ENCODE measurements around the gene FAM184A. TPM values are rescaled to one million over a fixed set of nuclear protein-coding genes. Genes with fewer than 3 reads are reported as not detected.

The FAM184A gene
- total and polyA plus RNA-seq, 10 of the 15 experiments (the other 5 are each of a cell fraction or from before 2014, with no cell fraction given), result 0.15 to 0.23 TPM; not detected in 8

GRCh38 chr6:119024111-119024510, 54.4 kb downstream of the FAM184A start:
- no peak for FAIRE-seq
- Histone ChIP-seq H3K27ac (ENCODE audit: control insufficient read depth, insufficient read depth) (no peak overlapping the region), H3K9ac (ENCODE audit: control insufficient read depth, insufficient read depth, low read length) (no peak overlapping the region), H3K4me1 (ENCODE audit: control insufficient read depth, insufficient read depth, low read length) (no peaks in the 10 kb centered on the region), H3K36me3 (ENCODE audit: control insufficient read depth in 2 of 2, insufficient read depth in 2 of 2, low read length in 1 of 2) (no peaks in the 10 kb centered on the region), H2AFZ (ENCODE audit: control insufficient read depth, low read depth, low read length) (no peak overlapping the region), H3K4me3 (no peak overlapping the region), H3K27me3 (replicated peaks in 1 of 2; ENCODE audit: control insufficient read depth in 2 of 2, insufficient read depth in 2 of 2, low read length in 1 of 2) (no peaks in the 10 kb centered on the region), H3K79me2 (ENCODE audit: control insufficient read depth, insufficient read depth, low read length) (no peaks in the 10 kb centered on the region), H3K4me2 (ENCODE audit: control insufficient read depth, insufficient read depth) (no peak overlapping the region), H4K20me1 (ENCODE audit: control insufficient read depth, insufficient read depth) (no peaks in the 10 kb centered on the region), H3K9me3 (replicated peaks; ENCODE audit: control insufficient read depth, insufficient read depth, low read length) (no peaks in the 10 kb centered on the region)
- WGBS (ENCODE audit: insufficient coverage, insufficient replicate concordance, low lambda C conversion rate, missing lambda C conversion rate), result 40% methylated on average over 6 of the region's 6 CpGs
- RAD21 ChIA-PET (ENCODE audit: unreplicated experiment), result interaction anchor here (0.7 kb wide), 1 partner anchor 108 kb away, joined by 7 read pairs; no protein-coding TSS in a partner anchor
- intact Hi-C loops (cut with micrococcal nuclease; ENCODE audit: unreplicated experiment) (no loop called here), in situ Hi-C loops (cut with MboI) (no loop called here)
- DNase-seq (ENCODE audit: low read depth, low spot score), result no peak
- SMC1A ChIA-PET (ENCODE audit: uncharacterized antibody, unreplicated experiment), result interaction anchor here (0.6 to 2.4 kb wide), 4 partner anchors 11 to 138 kb away, joined by 3 to 6 read pairs (median 3); no protein-coding TSS in a partner anchor
- ATAC-seq, result no peak
- no peak for TF ChIP-seq SUPT20H (IDR thresholded peaks at IDR 0.05; ENCODE audit: borderline replicate concordance, control insufficient read depth, low read depth, low read length)
- no peak for TF ChIP-seq NFXL1 (IDR thresholded peaks at IDR 0.05; ENCODE audit: borderline replicate concordance)
- no peak for TF ChIP-seq ASH2L (IDR thresholded peaks at IDR 0.05; ENCODE audit: borderline replicate concordance, low read depth)
- TF ChIP-seq TCF7 (IDR thresholded peaks at IDR 0.05; ENCODE audit: borderline replicate concordance), result no peak
- no peak for TF ChIP-seq KDM1A (IDR thresholded peaks at IDR 0.05; ENCODE audit: borderline replicate concordance)
- TF ChIP-seq, protein P1, sequence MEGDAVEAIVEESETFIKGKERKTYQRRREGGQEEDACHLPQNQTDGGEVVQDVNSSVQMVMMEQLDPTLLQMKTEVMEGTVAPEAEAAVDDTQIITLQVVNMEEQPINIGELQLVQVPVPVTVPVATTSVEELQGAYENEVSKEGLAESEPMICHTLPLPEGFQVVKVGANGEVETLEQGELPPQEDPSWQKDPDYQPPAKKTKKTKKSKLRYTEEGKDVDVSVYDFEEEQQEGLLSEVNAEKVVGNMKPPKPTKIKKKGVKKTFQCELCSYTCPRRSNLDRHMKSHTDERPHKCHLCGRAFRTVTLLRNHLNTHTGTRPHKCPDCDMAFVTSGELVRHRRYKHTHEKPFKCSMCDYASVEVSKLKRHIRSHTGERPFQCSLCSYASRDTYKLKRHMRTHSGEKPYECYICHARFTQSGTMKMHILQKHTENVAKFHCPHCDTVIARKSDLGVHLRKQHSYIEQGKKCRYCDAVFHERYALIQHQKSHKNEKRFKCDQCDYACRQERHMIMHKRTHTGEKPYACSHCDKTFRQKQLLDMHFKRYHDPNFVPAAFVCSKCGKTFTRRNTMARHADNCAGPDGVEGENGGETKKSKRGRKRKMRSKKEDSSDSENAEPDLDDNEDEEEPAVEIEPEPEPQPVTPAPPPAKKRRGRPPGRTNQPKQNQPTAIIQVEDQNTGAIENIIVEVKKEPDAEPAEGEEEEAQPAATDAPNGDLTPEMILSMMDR (IDR thresholded peaks at IDR 0.05 in 2 of 3, conservative IDR thresholded peaks at IDR 0.05 in 1 of 3; ENCODE audit: control insufficient read depth in 2 of 3, extremely low read depth in 1 of 3, insufficient read depth in 1 of 3, low read depth in 3 of 3, low read length in 3 of 3), result no peak
- CTCF ChIA-PET, result interaction anchor here (1.1 kb wide), 1 partner anchor 33 kb away, joined by 3 read pairs; no protein-coding TSS in a partner anchor
- BruUV-seq (replicated peaks), result no TSS peak
- POLR2A ChIA-PET, result no interaction called here

Data from GM12878 (cell line).